HG03457 (cell line): ENCODE data around the gene PHTF1.

Source experiments
- ATAC-seq: cut with Tn5 transposase; IDR thresholded peaks from one replicate; pipeline ENCODE4 v1.9.1; 2021; ENCODE audit warnings: moderate number of reproducible peaks; ENCODE audit not compliant: unreplicated experiment

Gene PHTF1

DNA sequence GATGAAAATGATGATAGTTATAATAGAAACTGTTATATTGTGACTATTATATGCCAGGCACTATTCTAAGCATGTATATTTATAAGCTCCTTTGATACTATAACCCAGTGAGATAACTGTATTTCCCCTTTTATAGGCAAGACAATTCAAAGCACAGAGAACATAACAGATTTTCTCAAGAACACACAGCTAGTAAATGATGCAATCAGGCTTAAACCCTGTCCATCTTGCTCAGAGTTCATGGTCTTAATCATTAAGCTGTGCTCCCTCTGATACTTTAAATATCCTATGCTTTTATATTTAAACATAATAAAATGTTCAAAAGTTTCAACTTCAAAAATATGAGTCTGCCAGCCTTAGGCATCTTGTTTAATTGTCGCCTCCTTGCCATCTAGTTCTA, 88.6 kb downstream of the PHTF1 start:
- ATAC-seq: no peak

- no peak for ATAC-seq
Observed at GRCh38 chr1:113669988-113670387, 89.3 kb downstream of the PHTF1 start.

DNA sequence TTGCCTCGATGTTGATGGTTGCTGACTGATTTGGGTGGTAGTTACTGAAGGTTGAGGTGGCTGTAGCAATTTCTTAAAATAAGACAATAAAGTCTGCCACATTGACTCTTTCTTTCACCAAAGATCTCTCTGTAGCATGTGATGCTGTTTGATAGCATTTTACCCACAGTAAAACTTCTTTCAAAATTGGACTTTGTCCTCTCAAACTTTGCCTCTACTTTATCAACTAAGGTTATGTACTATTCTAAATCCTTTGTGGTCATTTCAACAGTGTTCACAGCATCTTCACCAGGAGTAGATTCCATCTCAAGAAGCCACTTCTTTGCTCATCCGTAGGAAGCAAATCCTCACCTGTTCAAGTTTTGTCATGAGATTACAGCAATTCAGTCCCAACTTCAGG, 93.2 kb downstream of the PHTF1 start:
- no peak for ATAC-seq

- no peak for ATAC-seq
Observed at GRCh38 chr1:113665071-113665470, 94.2 kb downstream of the PHTF1 start.

- no peak for ATAC-seq
Observed at GRCh38 chr1:113663165-113663951, 95.9 kb downstream of the PHTF1 start.

GRCh38 chr1:113662101-113662500, 97.2 kb downstream of the PHTF1 start:
- ATAC-seq: no peak

DNA sequence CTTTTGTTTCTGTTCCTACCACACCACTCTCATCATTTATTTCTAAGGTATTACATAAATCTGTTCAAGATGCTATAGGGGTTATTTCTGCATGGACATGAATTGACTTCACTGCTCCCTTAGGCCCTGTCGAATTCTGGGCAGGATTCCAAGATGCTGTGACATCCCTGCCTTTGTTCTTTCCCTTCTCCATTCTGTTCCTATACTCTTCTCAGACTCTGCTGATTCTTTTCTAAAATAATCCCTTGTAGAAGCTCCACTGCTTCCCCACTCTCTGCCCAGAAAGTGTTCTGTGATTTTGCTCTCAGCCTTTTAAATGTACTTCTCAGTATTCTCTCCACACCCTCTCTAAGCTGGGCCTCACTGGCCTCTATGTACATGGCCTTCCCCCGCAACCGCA, 99.2 kb downstream of the PHTF1 start:
- no peak for ATAC-seq

DNA sequence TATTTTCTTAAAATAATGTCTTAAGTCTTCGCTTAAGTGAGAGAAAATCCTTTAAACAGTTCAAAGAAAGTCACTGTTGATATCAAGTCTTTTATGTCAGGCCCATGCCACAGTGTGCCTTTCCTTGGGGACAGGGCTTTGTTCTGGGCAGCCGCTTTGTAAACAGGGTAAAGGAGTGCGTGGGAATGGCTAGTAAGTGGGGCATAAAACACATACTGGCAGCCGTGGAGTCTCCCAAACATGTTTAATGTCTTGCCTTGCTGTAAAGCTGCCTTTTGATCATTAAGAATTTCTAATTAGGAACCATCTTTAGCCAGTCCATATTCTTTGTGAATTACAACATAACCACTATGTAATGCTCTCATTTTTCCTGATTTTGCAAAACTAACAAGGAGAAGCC, 99.7 kb downstream of the PHTF1 start:
- ATAC-seq: no peak

- ATAC-seq: no peak
Observed at GRCh38 chr1:113659035-113659434, 100.3 kb downstream of the PHTF1 start.

GRCh38 chr1:113657556-113658063, 101.7 kb downstream of the PHTF1 start:
- ATAC-seq: no peak

DNA sequence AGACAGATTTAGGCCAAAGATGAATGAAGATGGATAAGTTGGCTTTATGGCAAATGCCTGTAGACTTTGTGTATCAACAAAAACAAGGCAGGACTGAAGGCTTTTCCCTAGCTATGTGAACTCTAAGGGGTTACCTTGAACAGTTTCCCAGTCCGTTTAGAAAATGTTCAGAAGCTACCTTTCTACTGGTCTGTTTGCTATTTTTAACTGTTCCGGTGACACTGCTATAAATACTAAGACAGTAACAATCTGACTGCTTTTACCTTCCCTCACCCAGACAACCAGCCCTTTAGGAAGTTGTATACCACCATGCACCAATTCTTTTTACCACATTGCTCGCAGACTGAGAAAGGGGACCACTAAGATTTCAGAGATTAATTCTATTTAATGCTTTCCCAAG, 102.2 kb downstream of the PHTF1 start:
- ATAC-seq: no peak

- no peak for ATAC-seq
Observed at GRCh38 chr1:113654883-113655282, 104.4 kb downstream of the PHTF1 start.

GRCh38 chr1:113653741-113654140, 105.5 kb downstream of the PHTF1 start:
- no peak for ATAC-seq

DNA sequence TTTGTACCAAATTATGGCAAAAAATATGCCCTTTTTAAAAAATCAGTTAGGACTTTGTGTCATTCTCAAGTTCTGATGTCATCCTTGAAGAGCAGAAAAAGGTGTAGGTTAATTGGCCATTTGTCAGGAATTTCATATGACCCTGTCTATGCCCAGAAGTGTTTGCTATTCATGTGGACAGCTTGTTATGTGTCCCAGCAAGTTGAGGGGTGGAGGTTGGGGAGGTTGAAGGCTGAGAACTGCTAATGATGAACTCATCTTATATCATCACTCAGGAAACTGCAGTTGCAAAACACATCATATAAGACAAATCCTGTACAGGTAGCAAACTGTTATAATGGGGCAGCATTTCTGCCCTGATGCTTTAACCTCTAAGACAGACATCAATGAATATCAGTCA, 106.5 kb downstream of the PHTF1 start:
- no peak for ATAC-seq

DNA sequence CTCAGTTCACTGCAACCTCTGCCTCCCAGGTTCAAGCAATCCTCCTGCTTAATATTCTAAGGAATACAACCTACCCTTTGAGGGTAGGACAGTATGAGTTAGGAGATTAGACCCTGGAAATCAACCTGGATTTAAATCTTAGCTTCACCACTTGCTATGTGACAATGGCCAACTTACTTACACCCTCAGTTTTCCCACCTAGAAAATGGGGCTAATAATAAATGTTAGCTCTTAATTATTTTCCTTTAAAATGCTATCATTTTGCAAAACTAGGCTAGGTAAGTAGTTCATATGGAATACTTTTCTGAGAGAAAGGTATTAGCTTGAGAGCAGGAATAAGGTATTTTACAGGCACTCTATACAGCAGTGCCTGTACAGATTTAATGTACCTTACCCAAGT, 110.8 kb downstream of the PHTF1 start:
- ATAC-seq: no peak

DNA sequence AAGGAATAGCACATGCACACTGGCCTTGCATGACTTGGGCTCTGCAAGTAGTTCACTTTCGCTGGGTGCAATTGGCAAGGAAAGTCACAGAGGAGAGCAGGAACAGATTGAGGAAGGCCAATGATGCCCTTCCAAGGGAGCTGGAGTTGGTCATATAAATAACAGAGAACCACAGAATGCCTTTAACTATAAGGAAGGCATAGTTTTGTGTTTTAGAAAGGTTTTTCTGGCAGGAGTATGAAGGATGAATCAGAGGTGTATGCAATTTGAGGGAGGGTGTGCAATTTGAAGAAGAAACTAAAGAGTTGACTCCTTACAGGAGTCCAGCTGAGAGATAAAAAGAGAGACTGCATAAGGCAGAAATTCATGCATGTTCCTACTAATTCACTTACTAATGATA, 112.1 kb downstream of the PHTF1 start:
- ATAC-seq: no peak
